GM21367 (cell line): Measurements from ENCODE around the gene STAG1.
"Not testable (repeated sequence)": the region's sequence is repeated elsewhere in the genome, so short reads cannot be mapped to it uniquely, and the experiment has no call there.

Experiments
- ATAC-seq: cut with Tn5 transposase; IDR thresholded peaks from one replicate; pipeline ENCODE4 v1.9.1; 2021; ENCODE audit not compliant: unreplicated experiment

Gene STAG1

DNA sequence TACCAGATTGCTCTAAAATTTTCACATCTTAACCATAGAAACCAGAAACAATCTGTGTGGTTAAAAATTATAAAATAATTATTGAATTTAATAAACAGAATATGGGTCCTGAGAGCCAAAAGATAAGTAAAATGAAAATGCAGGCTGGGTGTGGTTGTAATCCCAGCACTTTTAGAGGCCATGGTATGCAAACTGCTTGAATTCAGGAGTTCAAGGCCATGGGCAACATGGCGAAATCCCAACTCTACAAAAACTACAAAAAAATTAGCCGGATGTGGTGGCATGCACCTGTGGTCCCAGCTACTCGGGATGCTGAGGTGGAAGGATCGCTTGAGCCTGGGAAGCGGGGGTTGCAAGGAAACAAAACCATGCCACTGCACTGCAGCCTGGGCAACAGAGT, 236.1 kb downstream of the STAG1 start:
- no peak for ATAC-seq

DNA sequence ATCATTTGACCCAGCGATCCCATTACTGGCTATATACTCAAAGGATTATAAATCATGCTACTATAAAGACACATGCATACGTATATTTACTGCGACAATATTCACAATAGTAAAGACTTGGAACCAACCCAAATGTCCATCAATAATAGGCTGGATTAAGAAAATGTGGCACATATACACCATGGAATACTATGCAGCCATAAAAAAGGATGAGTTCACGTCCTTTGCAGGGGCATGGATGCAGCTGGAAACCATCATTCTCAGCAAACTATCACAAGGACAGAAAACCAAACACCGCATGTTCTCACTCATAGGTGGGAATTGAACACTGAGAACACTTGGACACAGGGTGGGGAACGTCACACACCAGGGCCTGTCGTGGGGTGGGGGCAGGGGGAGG, 237.6 kb downstream of the STAG1 start:
- ATAC-seq: not testable (repeated sequence)

DNA sequence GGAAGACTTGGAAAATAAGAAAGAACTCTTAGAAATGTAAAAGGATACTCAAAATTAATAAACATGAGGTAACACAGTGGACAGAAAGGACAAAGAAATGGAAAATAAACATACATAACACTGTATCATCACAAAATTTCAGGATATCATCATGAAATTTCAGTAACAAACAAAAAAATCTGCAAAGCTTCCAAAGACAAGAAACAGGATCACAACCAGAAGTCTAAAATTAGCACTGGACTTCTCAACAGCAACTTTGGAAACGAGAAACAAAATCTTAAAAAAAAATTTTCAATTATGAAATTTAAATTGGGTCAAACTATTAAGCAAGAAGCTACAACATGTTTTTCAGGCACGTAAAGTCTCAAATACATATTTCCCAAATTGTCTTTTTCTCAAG, 238.8 kb downstream of the STAG1 start:
- no peak for ATAC-seq

DNA sequence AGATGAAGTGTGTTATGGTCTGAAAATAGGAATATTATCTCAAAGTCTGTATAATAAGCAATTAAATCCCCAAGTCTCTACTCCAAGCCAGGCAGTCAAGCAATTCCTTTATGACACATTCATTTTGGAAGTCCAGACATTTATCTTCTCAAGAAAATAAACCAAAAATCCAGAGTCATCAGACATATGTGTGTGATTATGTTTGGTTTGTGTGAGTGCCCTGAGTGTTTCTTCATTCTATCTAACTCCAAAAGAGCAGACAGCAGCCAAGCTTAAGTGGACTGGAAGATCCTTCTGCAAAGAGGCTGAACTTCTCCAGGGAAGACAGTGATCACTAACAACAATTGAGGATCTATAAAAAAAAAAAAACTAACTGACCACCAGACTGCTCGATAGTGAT, 239.8 kb downstream of the STAG1 start:
- no peak for ATAC-seq

DNA sequence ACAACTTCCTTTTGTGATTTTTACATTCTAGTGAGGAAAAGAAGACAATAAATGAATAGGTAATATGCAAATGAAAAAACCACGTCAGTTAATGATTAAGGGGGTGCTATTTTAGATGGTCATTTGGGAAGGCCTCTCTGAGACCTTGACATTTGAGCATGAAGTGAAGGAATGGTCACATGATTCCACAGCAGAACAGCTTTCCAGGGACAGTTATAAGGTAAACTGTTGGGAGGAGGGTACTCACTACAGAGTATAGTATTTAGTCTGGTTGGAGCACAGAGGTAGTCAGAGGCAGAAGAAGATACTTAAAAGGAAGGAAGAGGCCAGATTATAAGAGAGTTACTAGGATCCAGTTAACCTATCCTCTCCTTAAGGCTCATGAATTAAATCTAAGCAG, 246.5 kb downstream of the STAG1 start:
- ATAC-seq: no peak

DNA sequence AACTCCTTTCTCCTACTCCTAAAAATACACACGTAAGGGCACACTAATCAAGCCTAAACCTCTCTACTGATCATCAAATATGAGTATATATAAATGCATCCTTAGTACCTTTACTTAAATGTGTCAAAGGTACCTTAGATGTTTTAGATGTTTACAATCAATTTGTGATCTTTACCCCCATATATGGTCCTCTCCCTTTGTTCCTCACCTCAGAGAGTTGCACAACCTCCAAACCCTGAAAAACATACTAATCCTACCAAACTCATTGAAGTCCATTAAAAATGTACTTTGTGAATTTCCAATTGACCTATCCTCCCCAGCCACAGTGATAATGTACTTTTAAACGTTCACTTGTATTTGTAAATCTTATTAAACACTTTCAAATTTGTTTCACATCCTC, 249.1 kb downstream of the STAG1 start:
- no peak for ATAC-seq

DNA sequence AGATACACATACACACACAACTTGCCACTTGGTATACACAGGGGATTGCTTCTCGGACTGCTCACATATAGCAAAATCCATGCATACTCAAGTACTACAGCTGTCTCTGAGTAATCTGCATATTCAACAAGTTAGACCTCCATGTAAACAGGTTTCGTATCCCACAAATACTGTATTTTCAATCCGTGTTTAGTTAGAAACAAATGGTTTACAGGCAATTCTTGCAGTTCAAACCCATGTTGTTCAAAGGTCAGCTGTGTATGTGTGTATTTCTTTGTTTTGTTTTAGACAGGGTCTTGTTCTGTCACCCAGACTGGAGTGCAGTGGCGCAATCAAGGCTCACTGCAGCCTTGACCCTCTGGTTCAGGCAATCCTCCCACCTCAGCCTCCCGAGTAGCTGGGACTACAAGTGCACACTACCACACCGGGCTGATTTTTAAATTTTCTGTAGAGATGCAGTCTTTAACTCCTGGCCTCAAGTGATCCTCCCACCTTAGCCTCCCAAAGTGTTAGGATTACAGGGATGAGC, 253.2 kb downstream of the STAG1 start:
- no peak for ATAC-seq

DNA sequence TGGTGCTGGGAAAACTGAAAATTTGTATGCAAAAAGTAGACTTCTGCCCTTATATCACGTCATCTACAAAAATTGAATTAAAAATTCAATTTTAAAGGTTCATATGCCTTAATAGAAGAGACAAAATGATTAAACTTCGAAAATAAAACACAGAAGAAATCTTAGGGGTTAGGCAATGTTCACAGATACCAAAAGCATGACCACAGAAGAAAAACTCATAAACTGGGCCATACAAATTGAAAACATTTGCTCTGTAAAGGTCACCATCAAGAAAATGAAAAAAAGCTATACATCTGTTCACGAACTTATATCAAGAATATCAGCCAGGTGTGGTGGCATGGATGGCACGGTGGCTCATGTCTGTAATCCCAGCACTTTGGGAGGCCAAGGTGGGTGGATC, 257.0 kb downstream of the STAG1 start:
- ATAC-seq: no peak

DNA sequence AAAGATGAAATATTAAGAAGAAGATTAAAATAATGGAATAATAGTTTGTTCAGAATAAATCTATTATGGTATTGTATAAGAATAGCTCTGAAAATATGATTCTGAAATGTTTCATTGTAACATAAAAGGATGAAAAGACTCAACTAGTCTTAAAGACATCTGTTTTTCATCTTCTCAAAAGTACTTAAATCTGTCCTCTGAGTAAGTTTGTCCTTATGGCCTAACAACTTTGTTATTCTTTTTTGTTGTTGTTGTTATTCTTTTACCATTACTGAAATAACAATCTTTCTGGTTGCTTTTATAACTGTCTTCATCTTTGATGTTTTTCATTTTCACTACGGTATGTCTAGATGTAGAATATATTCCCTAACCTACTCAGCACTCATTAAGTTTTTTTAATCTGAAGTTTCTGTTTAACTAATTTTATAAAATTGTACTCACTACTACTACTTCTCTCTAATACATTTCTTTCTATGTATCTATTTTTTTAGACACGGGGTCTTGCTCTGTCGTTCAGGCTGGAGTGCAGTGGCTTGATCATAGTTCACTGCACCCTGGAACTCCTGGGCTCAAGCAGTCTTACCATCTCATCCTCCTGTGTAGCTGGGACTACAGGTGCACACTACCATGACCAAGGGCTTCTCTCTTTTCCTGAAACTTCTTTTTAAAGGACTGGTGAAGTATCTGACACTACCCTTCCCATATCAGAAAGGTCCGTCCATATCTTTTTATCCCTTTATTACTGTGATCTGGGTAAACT, 261.4 kb downstream of the STAG1 start:
- no peak for ATAC-seq

DNA sequence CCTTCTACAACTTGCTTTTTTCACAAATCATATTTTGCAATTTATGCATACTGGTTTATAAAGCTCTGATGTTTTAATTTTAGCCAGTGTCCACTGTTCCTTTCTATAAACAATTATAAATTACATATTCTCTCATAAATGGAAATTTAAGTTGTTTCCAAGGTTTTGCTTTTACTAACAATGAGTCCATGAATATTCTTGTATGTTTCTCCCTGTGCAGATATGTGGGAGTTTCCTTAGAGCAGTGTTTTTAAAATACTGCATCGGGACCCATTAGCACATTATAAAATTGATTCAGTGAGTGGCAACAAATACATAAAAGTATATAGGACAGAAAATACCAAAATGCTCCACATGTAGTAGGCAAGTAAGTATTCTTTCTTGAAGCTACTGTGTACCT, 266.4 kb downstream of the STAG1 start:
- ATAC-seq: no peak

DNA sequence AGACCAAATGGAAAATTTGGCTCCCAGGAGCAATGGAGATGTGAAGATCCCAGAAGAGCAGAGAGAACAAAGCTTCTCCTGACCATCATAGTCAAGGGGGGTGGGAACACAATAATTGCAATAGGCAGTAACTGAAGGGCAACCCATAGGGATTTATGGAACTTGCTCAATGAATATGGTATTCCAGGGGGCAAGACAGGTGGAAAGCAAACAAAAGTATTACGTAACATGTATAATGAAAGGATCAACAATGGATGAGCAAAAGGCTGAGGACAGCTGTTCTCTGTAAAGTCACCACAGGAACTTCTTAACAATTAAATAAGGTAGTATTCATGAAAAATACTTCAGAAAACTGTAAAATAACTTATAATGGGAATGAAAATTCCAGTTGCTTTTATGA, 275.9 kb downstream of the STAG1 start:
- ATAC-seq: no peak

DNA sequence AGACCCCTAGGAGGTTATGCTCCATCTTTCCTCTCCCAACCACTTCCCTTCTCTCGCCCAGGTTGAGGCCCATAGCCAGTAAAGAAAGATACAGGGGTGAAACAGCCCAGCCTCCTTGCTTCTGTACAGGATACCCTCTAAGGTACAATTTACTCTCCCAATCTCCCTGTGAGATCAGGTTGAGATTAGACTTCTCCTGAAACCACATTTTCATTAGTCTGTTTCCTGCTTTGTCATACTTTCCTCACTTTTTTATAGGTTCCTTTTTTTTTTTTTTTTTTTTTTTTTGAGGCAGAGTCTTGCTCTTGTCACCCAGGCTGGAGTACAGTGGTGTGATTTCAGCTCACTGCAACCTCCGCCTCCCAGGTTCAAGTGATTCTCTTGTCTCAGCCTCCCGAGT, 277.3 kb downstream of the STAG1 start:
- ATAC-seq: not testable (repeated sequence)

DNA sequence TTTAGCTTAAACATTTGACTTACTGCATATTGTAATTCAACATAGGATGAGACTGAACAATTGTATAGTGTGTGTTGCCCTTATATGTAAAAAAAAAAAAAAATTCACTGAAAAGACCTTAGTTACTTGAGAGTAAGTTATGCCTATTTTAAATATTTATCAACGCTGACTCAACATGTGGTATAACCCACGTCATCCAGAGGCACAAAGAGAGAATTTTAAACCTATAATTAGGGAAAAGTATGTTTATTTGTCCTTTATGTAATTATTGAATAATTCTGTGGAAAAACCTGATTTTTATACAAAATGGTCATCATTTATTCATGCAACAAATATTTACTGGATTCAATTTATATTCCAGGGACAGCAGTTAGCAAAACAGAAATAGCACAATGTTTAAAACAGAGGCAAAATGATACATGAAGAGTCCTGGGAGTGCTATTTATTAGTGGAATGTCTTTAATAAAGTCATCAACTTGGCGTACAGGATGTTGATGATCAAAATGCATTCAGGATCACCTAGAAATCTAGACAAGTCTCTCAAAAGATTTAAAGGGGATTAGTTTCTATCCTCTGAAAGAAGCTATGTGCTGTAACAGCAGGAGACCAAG, 278.4 kb downstream of the STAG1 start:
- ATAC-seq: no peak

DNA sequence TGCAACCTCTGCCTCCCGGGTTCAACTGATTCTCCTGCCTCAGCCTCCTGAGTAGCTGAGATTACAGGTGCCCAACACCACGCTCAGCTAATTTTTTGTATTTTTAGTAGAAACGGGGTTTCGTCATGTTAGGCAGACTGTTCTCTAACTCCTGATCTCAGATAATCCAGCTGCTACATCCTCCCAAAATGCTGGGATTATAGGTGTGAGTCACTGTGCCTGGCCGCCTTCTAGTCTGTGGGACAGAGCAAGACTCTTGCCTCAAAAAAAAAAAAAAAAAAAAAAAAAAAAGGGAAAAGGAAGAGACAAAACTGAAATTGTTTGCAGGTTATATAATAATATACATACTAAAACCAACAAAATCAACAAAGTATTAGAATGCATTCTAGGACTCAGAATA, 286.9 kb downstream of the STAG1 start:
- ATAC-seq: no peak

DNA sequence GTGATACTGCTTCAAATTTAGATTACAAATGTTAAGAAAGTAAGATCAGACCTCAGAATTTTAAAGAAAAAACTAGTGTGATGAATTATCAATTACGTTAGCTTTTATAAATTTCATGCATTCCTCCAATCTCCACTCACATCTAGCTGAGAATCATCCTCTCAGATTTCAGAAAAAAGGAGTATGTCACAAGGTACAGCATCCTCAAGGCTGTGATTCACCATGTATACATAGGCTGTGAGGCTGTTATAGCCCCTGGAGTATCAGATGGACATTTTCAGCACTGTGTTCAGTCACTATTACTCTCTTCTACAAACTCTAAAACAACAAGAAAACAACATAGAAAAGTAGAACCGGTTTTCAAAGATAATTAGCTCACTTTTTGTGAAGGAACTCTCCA, 287.7 kb downstream of the STAG1 start:
- no peak for ATAC-seq

DNA sequence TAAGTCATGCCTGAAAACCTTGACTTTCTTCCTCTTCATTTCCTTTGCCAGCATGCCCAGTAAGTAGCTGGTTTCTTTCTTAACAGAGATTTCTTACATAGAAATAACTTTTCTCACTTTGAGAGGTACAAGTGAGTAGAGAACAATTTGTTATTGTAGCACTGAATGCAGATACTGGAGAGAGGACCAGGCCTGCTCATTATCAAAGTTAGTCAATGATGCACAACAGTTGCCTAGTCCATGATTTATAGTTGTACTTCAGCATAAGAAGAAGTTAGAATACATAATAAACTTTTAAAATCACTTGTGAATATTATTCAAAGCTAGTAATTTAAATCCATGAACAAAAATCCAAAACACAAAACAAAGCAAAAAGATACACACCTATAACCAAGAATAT, 289.0 kb downstream of the STAG1 start:
- ATAC-seq: no peak

DNA sequence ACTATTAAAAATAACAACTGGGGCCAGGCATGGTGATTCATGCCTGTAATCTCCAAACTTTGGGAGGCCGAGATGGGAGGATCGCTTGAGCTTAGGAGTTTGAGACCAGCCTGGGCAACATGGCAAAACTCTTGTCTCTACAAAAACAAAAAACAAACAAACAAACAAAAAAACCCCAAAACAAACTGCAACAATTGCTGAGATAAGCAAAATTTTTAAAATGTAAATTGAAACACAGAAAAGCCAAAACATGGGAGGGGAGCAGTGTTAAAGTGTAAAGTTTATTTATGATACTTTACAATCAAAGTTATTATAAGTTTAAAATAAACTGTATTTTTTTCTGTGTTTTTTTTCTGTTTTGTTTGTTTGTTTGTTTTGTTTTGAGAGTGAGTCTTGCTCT, 294.4 kb downstream of the STAG1 start:
- no peak for ATAC-seq

DNA sequence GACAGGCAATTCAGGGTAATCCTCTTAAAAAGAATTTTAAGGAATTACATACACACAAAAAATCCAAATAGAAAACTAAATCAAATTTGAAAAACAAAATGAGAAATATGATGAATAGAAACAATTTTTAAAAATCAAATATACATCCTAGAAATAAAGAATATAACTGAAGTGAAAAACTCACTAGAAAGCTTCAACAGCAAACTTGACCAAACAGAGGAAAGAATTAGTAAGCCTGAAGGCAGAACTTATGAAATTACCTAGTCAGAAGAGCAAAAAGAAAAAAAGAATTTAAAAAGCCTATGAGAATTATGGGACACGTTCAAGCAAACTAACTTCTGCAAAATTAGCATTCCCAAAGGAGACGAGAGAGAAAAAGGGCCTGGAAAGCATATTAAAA, 296.0 kb downstream of the STAG1 start:
- ATAC-seq: no peak

DNA sequence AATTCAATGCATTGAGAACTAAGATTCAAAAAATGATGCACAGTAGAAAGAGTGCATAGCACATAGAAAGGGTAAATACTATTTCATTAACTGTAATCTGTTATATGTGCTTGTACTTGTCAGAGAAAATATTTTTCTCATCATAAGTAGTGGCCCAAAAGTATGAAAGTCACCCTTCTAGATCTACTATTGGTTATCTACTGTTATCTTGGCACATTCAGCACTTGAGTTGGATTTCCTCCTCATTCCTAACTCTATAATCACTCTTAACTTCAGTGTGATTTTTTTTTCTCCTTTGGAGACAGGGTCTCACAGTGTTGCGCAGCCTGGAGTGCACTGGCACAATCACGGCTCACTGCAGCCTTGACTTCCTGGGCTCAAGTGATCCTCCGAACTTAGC, 307.6 kb downstream of the STAG1 start:
- ATAC-seq: no peak

DNA sequence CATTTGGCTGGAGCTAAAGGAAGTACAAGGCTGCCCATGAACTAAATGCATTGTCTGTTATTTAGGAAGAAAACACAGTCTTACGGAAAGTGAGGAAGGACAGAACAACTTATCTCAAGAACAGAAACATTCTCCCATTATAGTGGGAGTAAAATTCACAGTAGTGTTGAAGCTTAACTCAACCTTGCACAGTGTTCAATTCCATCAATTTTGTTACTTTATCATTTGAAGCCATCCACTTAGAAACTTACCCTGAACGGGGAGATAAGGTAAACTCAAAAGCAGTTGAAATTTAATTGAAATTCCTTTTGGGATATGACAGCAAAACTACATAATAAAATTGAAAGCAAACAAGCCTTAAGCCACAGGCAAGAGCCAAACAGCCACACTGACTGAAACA, 315.1 kb downstream of the STAG1 start:
- no peak for ATAC-seq

DNA sequence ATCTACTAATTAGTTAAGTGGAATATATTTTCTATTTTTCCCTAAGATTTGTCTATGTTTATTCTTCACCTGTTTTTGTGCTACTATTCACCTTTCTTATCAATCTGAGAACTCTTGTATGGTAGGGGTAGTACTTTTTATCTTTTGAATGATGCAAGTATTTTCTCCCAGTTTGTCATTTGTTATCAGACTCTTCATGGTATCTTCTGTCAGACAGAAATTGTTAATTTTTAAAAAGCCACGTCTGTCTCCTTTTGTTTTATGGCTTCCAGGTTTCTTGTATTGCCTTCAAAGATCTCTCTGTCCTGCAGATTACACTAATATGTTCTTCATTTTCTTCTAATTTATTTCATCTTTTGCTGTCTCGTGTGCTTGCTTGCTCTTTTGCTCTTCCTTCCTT, 317.7 kb downstream of the STAG1 start:
- no peak for ATAC-seq

DNA sequence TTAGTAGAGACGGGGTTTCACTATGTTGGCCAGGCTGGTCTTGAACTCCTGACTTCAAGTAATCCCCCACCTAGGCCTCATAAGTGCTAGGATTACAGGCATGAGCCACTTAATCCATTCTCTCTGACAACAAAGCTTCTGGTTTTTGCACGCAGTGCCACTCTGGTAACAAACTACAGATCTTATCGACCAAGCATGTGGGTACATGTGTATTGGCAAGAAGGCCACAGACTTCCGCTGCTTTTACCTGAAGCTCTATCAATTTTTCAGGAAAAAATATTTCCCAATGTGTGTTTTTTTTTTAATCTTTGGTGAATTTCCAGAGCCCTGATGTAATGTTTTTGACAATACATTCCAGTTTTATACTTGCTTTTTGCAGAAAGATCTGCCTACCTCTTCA, 319.5 kb downstream of the STAG1 start:
- ATAC-seq: no peak

DNA sequence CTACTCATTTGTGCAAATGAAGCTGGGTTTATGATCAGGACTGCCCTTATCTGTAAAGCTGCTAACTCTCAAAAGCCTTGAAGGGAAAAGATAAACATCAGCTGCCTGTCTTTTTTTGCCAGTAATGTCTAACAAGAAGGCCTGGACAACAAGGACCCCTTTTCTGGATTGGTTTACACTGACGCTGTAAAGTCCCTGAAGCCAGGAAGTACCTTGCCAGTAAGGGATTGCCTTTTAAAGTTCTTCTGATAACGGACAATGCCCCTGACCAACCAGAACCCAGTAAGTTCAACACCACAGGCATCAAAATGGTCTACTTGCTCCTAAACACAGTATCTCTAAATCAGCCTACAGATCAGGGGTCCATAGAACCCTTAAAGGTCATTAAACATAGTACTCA, 324.0 kb downstream of the STAG1 start:
- no peak for ATAC-seq
